Frontal cortex (tissue), 1 donor: ENCODE data around the gene DIAPH3. TPM values are rescaled to one million over a fixed set of nuclear protein-coding genes. Genes with fewer than 3 reads are reported as not detected.

ENCODE experiments used
- small RNA-seq: library from RNA; depleted of rRNA; stranded (forward); fragments of <200 nt; gene quantifications from one replicate; pipeline ENCODE3, GENCODE V24; 2014
- total RNA-seq: library from RNA; depleted of rRNA; stranded (reverse); fragments of >200 nt; gene quantifications from one replicate; pipeline ENCODE4 v1.2.3, GENCODE V29; 2014

DIAPH3 gene
- total RNA-seq, 1 donor from 2014 or later, result 5.3 TPM

Small RNA genes within 50 kb of the gene (small RNA-seq; reads per million reads assigned to genes)
- gene RN7SL375P, result not detected
- gene RNY4P28, result 0.15 reads per million

Other genes with a start within 250 kb of the DIAPH3 start
- 63.6 TPM for gene TDRD3, start 233.3 kb upstream of the DIAPH3 start, total RNA-seq